ENCODE measurements around the gene BCL6.

BCL6 gene

DNA sequence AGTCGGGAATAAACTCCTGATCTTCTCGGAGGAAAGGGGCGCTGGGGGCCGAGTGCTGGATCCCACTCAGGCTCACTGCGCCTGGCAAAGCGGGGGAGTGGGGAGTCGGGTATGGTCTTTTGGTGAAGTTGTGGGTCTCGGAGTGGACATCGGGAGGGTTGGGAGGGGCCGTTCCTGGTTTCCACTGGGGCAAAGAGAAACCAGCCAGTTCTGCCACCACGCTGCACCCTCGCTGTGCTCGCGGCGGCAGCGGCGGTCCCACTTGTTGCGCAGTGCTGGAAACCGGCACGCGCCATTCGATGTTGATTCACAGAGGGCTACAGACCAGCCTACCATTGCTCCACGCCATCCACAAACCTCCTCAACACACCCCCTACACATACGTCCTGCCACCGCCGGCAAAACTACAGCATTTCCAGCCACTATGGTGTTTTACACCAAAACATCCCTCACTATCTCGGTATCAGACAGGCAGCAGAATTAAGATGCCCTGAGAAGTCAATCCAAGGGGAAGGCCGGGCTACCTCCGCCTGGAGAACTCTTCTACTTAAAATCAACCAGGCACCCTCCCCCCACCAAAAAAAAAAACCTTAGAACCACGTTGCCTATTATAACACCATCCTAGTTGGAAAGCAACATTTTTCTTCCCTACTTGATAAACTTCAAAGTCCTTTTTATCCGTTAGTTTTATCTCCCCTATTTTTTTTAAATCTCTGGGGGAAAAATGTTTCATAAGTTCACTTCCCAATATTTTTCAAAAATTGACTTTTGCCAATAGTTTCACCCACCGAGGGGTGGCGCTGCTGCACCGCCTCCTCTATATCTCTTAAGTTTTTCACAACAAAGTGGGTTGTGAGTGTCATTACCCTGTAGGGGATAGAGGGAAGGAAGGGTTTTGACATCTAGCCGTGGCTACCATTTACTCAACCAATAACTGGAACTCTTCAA, 3.6 kb downstream of the BCL6 start:
- H3K4me3 ChIP-seq (ENCODE audit: low read depth, low read length) = no peak overlapping the region
- peak; percentile 67 for TF ChIP-seq CTCF (IDR thresholded peaks at IDR 0.05; ENCODE audit: borderline replicate concordance, insufficient read depth, low read depth, low read length)

DNA sequence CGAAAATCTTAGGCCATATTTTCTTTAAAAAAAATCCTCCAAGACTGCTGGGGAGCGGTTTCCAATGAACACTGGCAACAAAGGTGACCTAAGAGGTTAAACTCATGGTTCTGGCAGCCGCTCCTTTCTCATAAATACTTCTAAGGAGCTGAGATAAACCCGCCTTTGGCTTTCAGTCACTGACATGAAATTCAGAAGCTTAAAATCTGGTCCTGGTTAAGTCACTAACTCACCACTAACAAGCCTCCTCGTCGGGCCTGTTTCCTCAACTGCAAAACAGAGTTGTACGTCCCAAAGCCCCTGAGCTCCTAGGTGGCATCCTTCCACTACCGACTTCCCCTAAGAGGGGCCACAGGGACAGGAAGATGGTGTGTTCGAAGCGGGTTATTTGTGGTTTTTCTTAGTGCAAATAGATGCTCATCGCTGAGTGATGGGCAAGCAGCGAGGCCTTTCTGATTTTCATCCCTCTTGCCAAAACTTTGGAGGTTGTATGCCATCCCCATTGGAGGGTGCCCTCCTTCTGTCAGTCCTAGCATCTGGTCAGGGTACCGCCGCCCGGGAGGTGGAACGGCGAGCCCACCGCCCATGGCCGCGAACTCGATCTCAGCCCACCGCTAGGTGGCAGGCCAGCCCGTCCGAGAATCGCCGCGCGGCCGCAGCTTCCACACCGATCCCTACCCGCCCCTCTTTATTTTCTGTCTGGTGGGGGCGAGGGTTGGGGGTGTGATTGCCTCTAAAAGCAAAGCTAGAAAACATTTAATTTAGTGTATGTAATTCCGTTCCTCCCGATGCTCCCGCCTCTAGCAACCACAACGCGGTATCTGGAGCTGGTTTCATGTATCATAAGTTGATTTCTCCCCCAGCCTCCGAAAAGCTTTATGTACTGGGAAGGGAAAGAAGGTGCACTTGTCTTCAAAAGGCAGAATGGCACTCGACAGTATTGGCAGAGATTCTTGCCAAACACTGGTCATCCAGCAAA, 4.6 kb downstream of the BCL6 start:
- no peak overlapping the region for H3K4me3 ChIP-seq (ENCODE audit: low read depth, low read length)
- TF ChIP-seq CTCF (IDR thresholded peaks at IDR 0.05; ENCODE audit: borderline replicate concordance, insufficient read depth, low read depth, low read length) = peak; percentile 95

- peak; percentile 98 for TF ChIP-seq CTCF (IDR thresholded peaks at IDR 0.05; ENCODE audit: borderline replicate concordance, insufficient read depth, low read depth, low read length)
- H3K4me3 ChIP-seq (ENCODE audit: low read depth, low read length) = no peak overlapping the region
Observed at GRCh38 chr3:187739561-187740332, 5.5 kb downstream of the BCL6 start.

DNA sequence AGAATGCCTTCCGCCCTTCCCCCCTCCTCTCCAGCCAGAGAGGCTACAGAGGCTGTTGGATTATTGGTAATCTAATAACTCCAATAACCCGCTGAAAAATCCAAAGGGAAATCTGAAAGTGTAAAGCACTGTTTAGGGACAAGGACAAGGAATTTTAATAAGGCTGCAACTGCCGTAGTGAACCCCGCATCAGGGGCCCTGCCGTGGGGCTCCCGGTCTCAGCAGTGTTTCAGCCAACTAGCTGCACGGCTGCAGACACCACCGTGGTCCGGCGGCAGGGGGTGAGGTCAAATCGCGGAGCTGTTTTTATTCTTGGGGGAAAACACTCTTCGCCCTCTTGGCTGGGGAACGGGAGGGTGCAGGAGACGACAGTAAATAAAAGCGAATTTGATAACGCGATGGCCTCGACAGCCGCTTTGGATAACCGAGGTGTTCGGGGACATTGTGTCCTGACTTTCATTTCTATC, 6.1 kb downstream of the BCL6 start:
- no peak for TF ChIP-seq CTCF (IDR thresholded peaks at IDR 0.05; ENCODE audit: borderline replicate concordance, insufficient read depth, low read depth, low read length)

DNA sequence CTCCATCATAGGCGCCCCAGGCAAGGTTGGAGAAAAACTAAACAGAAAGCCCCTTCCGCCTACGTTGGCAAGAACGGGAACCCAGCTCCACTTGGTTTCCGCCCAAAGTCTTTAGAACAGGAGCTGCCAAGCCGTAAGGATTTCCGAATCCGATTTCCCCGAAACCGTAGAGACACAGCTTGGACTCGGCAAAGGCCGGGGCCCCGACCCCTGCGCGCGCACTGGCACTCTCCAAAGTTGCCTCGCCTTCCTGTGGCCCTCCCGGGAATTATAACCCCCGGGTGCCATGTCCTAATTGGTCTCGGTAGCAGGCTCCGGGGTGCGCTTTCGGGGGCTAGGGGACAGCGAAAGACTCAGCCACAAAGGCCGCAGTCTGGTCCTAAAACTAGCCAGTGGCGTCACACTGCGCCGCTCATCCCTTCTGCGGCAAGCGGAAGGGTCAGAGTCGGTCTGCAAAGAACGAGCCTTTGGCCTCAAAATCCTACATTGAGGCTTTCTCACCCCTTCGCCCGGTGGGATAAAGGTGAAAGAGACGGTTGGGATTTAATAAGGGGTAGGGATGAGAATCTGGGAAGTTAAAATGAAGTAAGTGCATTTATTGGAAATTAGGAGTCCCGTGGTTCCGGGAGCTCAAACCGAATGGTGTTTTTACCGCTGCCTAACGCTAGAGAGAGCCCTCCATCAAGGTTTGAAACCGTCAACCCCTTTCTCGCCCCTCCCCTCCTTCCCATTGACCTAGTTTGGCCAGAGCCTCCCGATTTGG, 6.8 kb downstream of the BCL6 start:
- TF ChIP-seq CTCF (IDR thresholded peaks at IDR 0.05; ENCODE audit: borderline replicate concordance, insufficient read depth, low read depth, low read length) = peak; percentile 78
- peak overlapping the region; percentile 16 for H3K4me3 ChIP-seq (ENCODE audit: low read depth, low read length)

More for the DNA sequence above, 6.1 kb downstream of the BCL6 start:
- no peak overlapping the region for H3K4me3 ChIP-seq (ENCODE audit: low read depth, low read length)

GRCh38 chr3:187738071-187738330, 7.3 kb downstream of the BCL6 start:
- no peak overlapping the region for H3K4me3 ChIP-seq (ENCODE audit: low read depth, low read length)
- TF ChIP-seq CTCF (IDR thresholded peaks at IDR 0.05; ENCODE audit: borderline replicate concordance, insufficient read depth, low read depth, low read length) = no peak
